Anterior cingulate cortex (tissue), 58 donors: ENCODE results near the gene ORC3.
A peak's percentile ranks its signal among the peaks of the same experiment; 100 is the strongest.
"Not testable (repeated sequence)": the region's sequence is repeated elsewhere in the genome, so short reads cannot be mapped to it uniquely, and the experiment has no call there.

Experiments used
- DNase-seq, 58 donors: peaks; one replicate each; lab custom pipeline; 2025; lab: John Stamatoyannopoulos, UW

Gene ORC3

DNA sequence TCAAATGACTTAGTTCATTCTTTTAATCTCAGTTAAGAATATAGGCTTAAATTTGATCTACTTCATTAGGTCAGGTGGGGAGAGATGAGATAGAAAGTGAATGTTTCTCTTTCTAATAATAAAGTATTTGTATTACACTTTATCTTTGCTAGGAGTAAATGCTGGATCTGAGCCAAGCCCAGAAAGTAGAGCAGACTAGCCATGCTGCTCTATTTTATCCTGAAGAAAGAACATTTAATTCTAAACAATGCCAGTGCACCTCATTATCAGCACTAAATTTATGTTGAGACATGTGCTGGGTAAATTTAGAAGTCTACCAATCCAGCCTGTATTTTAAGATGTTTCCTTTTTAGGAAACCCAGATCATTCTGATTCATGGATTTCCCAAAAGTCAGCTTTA lies 68.6 kb downstream of the ORC3 start:
- DNase-seq, result no peak

DNA sequence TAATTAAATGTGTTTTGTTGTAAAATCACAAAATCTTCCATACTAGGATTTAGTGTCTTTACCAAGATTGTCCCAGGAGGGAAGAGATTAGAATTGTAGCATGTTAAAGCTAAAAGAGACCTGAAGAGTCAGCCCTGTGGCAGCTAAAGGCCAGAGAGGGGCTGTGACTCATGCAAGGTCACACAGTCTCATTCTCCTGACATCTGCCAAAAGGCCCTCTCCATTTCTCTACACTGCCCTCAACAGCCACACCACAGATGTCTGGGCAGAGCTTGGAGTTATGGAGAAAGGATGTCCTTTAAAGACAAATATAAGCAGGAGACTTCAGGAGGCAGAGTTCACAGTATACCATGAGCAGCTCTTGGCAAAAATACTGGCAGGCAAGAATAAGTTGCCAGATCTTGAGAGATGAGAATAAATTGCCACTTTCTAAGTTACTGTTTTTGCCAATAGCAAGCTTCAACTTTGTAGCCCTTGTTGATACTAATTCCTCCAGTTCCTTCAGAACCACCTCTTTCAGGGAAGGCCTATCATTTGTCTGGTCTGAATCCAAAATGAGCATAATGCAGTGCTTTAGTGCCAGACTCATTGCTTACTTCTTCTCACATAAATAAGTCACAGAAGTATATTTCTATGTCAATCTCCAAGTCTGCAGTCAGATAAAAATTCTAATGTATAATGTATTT lies 70.4 kb downstream of the ORC3 start:
- peak in 1 of 58 donors; percentile 5 for DNase-seq

DNA sequence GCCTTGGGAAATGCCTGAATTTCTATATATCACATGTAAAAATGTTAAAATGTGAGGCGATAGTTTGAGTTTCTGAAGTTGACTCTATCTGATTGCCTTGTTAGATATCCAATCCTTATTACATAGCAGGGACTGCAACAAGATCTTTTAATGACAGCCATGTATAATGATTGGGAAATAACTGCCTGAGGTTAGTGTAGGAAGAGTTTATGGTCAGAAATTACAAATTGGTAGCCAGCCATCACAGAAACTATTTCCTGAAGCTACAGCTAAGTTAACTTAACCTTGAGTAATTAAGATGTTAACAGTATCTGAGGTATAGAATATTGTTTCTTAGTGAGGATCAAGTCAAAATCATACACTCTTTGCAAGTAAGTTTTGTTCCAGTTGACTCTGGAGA lies 71.1 kb downstream of the ORC3 start:
- DNase-seq, result no peak

DNA sequence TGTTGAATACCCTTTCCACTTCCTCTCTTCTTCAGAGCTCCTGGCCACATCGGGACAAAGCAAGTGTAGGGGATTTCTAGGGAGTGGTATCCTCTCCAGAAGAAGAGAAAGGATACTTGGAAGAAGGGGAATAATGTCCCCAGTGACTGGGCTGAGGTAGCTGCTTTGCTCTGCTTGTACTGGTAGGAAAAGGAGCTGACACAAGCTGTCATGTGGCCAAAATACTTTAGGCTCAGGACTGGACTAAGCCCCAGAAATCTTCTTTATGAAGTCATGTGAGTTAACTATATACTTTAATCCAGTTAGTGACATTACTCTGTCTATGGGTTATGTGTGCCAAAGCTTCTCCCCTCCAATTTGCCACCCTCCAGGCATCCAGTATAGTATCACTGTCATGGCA lies 71.6 kb downstream of the ORC3 start:
- no peak for DNase-seq

DNA sequence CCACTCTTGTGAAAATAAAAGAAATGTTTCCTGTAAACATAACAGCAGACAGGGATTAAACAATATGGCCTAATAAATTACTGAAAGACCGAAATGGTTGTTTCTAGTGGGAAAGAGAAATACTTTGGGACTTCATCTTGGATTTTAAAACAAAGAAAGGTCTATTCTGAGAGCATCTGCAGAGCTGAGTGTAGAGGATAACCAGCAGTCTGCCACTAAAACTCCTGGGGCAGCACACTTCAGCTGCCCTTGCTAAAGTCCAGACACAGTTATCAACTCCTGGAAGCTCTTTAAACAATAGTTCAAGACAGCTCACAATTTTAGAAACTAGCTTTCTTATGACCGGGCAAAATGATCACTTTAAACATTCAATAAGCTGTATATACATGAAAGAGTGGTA lies 73.5 kb downstream of the ORC3 start:
- no peak for DNase-seq

DNA sequence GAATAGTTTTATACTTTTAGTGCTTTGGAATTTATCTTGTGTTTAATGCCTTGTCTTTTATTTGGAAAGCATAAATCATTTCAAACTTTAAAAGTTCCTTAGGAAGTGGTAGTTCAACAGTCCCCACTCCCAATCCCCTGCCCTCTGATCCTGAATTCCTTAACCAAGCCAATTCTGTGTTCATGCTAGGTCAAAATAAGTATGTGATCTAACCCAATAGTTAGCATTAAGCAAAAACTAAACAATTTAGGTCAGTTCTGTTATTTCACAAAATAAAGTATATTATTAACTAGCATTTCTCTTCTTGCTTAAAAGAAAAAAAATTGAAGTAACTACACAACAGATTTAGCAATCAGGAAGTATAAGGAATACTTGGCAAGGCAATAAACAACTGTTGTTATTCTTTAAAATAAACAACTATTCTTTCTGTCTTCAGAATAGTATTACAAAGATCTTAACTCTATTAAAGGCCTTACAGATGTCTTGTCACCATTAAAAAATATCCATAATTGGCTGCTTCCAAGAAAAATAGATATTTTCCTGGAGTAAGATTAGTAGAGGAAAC lies 75.1 kb downstream of the ORC3 start:
- DNase-seq, result no peak

DNA sequence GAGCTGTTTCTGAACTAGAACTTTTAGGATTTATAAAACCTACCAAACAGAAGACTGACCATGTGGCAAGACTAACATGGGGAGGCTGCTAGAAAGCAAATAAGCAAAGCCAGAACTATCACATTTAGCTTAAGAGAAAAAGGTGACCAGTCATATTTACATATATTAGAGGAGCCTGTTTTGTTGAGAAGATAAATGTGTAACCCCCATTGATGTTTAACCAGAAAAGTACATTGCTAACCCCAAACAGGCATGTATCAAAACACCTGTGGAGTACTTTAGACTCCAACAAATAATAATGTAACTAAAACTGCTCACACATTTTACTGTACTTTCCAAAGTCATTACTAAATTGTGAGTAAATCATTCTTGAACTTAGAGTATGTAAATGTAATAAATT lies 77.1 kb downstream of the ORC3 start:
- no peak for DNase-seq

DNA sequence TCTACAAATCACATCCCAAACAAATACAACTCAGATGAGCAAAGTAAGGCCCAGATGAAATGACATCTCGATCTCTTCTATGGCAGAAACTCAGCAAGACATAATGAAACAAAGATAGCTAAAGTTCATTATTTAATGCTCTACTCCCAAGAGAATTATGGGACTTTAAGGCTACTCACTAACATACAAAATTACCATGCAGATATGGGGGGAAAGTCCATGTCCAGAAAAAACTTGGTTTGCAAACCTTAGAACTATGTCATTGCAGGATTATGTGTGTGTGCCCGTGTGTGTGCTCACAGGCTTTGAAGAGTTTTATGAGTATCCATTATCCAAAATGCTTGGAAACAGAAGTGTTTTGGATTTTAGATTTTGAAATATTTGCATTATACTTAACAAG lies 78.1 kb downstream of the ORC3 start:
- DNase-seq, result no peak

DNA sequence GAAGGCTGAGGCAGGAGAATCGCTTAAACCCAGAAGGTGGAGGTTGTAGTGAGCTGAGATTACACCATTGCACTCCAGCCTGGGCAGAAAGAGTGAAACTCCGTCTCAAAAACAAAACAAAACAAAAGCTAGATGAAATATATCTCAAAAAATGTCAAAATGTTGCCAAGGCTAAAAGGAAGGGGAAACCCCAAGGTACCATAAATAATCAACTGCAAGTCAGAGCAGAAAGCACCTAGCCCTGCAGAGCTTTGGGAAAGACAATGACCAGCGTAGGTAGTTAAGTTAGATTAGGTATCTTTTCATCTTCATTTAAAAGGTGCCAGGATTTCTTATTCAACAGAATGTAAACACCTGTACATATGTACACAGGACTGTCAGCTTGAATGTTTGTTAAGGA lies 79.1 kb downstream of the ORC3 start:
- no peak for DNase-seq

DNA sequence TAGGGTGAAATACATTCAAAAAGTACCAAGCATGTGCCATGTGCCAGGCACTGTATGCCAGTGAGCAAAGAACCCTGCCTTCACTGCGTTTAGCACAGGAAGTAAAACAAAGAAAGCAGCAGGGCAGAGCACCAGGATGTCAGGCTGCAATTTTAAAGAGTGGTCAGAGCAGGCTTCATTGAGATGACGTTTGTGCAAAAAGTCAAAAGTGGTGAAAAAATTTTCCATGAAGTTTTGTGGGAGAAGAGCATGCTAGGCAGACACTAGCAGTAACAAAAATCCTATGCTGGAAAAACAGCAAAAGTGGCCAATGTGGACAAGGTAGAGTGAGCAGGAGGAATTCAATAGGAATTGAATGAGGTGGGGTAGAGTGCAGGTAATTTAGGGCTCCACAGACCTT lies 80.8 kb downstream of the ORC3 start:
- DNase-seq, result no peak

DNA sequence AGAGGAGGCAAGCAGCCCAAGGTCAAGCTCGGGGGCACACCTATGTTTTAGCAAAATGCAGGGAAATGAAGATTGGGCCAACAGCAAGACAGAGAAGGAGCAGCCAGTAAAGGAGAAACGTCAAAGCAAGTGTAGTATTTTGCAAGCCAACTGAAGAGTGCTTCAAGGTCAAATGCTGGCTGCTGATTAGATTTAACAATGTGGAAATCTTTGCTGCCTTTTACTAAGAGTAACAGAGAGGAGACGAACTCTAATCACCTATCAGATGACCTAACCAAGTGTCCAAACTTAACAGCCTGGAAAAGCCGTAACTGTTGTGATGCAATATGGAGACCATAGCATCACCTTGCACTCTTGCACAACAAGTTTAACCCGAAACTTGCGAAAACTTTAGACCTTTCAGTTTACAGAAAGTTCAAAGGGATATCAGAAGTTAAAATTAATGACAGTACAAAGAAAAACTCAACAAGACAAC lies 81.7 kb downstream of the ORC3 start:
- no peak for DNase-seq

DNA sequence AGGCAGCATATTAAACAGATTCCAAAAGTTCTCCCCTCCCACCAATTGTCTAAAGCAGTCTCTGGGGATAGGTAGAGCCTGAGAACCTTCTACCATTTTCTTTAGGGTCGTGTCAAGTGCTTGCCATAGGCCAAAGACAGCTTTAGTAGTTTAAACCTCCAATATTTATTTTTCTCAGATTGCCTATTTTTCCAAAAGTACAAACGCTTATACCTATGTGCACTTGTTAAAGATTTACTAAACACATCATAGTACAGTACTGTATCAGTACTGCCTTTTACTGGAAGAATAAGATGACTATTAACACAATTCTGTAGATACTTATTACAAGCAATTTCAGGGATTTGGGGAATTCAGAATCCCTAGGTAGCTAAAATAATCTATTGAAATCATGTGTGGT lies 82.7 kb downstream of the ORC3 start:
- no peak for DNase-seq

DNA sequence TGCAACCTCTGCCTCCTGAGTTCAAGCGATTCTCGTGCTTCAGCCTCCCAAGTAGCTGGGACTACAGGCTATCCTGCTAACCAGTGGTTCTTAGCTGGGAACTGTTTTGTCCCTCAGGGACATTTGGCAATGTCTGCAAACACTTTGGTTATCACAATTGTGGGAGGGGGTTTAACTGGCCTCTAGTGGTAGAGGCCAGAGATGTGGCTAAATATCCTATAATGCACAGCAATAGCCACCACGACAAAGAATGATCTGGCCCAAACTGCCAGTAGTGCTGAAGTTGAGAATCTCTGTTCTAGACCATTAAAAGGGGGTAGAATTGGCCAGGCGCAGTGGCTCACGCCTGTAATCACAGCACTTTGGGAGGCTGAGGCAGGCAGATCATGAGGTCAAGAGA lies 83.3 kb downstream of the ORC3 start:
- no peak for DNase-seq

DNA sequence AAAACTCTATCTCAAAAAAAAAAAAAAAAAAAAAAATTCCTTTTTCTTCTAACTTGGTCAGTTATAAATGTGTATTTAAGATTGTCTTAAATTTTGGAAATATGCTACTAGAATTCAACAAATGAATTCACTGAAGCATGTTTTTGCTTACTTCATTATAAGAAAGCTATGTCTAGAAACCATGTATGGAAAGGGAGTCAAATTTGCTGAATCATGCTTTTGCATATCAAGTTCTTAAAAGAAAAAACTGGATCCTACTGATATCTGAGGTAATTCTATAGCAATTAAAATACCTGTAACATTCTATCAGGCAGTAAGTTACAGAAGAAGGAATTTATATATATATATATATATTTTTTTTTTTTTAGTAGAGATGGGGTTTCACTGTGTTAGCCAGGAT lies 84.4 kb downstream of the ORC3 start:
- no peak for DNase-seq

DNA sequence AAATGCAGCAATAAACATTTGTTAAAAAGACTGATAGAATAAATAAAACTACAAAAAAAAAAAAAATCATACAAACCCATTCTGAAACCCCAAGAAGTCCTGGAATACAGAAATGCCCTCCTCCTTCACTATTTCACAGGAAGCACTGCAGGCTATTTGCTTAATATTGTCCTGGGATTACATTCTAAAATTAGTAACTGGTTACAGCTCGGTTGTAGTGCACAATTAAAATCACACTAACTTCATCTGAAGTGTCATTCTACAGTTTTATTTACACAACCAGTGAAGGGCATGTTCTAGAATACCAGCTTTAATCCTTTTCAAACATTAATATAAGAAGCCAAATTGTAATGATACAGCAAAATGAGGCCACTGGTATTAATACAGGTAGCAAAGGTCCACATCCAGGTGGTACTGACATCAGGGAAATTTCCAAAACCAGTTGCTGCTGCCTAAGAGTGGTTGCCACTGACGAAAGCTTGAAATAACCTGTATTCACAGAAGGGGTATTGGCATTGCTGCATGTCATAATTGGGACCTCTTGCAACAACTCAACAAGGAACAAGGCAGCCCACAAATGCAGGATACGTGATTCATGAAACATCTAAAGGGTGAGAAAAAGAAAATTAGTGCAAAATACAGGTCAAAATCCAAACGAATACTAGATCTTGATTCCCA lies 85.2 kb downstream of the ORC3 start:
- no peak for DNase-seq

DNA sequence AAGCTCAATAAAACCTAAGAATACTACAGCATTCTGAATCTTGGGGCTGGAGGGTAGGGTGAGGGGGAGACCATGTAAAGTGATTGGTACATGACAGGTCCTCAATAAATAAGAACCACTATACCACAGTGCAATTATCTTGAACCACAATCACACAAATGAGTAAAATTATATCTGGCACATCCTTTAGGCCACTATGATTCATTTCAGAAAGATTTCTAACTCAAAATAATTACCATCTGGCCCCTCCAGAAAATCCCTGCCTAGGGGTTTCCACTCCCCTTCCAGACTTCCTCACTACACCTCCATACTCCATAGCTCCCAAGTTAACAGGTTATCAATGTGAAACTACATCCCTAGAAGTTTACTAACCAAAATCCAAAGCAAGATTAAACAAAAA lies 92.4 kb downstream of the ORC3 start:
- no peak for DNase-seq

DNA sequence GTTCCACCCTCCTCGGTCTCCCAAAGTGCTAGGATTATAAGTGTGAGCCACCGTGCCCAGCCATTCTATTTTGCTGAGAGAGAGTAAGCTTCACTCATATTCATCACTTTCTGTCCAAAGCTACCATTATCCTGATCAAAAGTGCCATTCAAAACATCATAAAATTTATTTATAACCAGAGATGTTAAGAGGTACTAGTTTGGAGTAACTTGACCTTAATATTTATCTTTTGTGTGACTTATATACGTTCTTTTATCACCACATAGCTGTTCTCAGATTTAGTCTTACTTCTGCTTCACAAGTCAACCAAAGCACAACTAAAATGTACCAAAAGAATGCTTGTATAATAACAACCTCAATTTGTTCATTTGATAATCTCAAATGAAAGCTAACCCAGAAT lies 94.0 kb downstream of the ORC3 start:
- no peak for DNase-seq

DNA sequence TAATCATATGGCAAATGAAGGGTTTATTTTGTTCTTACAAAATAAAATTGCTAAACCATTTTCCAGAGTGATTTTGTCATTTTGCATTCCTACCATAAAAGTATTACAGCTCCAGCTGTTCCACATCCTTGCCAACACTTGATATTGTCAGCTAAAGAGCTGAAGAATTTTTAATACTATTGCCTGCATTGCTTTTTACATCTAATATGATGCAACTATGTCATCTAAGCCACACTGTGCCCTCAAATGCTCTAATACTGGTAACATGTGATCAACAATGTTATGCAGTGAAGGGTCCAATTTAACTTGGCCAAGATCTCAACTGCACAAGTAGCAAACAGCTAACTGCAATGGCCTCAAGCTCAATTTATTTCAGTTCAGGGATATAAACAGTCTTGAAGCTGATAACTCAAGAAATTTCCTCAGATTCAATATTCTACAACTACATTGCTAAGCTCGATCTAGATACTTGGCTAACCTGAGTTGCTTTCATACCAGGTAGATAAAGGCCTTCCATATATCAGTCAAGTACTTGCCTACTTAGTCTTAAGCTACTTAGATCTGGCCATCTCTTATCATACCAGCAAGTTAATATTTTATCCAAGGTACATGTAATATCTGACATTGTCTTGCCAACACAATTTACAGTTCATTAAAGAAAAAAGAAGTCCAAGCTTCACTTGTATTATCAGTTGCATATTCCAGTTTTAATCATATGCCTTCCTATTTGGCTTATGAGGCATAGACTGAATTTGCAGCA lies 95.1 kb downstream of the ORC3 start:
- no peak for DNase-seq

DNA sequence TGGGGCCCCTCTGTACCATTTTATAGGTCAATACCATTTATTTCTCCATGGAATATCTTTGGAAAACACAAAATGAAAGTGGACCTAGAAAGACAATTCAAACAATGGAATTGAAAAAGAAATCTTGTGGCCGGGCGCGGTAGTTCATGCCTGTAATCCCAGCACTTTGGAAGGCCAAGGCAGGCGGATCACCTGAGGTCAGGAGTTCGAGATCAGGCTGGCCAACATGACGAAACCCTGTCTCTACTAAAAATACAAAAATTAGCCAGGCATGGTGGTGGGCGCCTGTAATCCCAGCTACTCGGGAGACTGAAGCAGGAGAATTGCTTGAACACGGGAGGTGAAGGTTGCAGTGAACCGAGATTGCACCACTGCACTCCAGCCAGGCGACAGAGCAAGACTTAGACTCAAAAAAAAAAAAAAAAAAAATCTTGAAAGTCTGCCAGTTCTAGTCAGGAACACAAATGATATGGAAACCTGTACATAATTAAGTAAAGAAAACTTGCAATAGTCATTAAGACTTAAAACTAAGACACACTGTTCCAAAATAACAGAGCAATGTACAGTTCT lies 96.8 kb downstream of the ORC3 start:
- DNase-seq, result not testable (repeated sequence)

DNA sequence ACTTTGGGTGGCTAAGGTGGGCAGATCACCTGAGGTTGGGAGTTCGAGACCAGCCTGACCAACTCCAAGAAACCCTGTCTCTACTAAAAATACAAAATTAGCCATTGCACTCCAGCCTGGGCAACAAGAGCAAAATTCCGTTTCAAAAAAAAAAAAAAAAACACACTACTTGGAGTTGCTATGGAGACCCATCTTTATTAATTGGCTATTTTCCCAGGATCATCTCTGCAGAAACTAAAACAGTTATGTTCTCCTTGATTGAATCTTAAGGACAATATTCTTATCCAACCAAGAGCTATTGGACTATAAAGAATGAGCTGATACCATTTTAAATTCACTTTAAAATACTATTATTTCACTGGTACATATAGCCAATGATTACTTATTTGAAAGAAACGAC lies 97.4 kb downstream of the ORC3 start:
- no peak for DNase-seq

DNA sequence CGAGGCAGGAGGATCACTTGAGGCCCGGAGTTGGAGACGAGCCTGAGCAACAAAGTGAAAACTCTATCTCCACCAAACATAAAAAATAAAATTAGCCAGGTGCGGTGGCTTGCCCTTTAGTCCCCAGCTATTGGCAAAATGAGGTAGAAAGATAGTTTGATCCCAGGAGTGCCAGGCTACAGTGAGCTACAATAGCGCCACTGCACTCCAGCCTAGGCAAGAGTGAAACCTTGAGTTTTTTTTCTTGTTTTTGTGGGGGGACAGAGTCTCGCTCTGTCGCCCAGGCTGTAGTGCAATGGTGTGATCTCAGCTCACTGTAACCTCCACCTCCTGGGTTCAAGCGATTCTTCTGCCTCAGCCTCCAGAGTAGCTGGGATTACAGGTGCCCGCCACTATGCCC lies 98.0 kb downstream of the ORC3 start:
- not testable (repeated sequence) for DNase-seq
